Karpas-422 (cell line): Measurements from ENCODE around the gene MC5R. TPM values are rescaled to one million over a fixed set of nuclear protein-coding genes. Genes with fewer than 3 reads are reported as not detected.

Source experiments
- DNase-seq: peaks from one replicate; pipeline ENCODE4 v3.0.0-alpha.2; 2015
- H2AFZ ChIP-seq: fragments of 200-600 bp; sonication (generic); 2 replicates; pipeline ENCODE4 v1.6.1; 2014; ENCODE audit warnings: antibody characterized with exemption, low read length, mixed read lengths
- H3K27ac ChIP-seq: fragments of 200-600 bp; sonication (generic); 2 replicates; pipeline ENCODE4 v1.5.1; 2014; ENCODE audit warnings: mild to moderate bottlenecking, low read length, moderate library complexity
- H3K27me3 ChIP-seq: fragments of 200-600 bp; sonication (generic); 2 replicates; pipeline ENCODE4 v1.6.1; 2014; ENCODE audit warnings: low read length, mixed read lengths
- H3K36me3 ChIP-seq: fragments of 200-600 bp; sonication (generic); 2 replicates; pipeline ENCODE4 v1.6.1; 2014; ENCODE audit warnings: low read length, mixed read lengths; ENCODE audit not compliant: insufficient read depth
- H3K4me1 ChIP-seq: fragments of 200-600 bp; sonication (generic); 2 replicates; pipeline ENCODE4 v1.6.1; 2014; ENCODE audit warnings: mild to moderate bottlenecking, low read length, mixed read lengths
- H3K4me2 ChIP-seq: fragments of 200-600 bp; sonication (generic); 2 replicates; pipeline ENCODE4 v1.6.1; 2014; ENCODE audit warnings: low read length, low read depth, mild to moderate bottlenecking; ENCODE audit not compliant: poor library complexity, severe bottlenecking
- H3K4me3 ChIP-seq: fragments of 200-600 bp; sonication (generic); 2 replicates; pipeline ENCODE4 v1.5.1; 2014; ENCODE audit warnings: mild to moderate bottlenecking, antibody characterized with exemption, low read length, mixed read lengths
- H3K79me2 ChIP-seq: fragments of 200-600 bp; sonication (generic); 2 replicates; pipeline ENCODE4 v1.6.1; 2014; ENCODE audit warnings: mild to moderate bottlenecking, low read length, mixed read lengths
- H3K9ac ChIP-seq: fragments of 200-600 bp; sonication (generic); 2 replicates; pipeline ENCODE4 v1.6.0; 2014; ENCODE audit warnings: low read length
- H3K9me2 ChIP-seq: fragments of 200-600 bp; sonication (generic), shearing (Covaris generic); replicated peaks from 2 replicates; pipeline ENCODE4 v1.6.0; 2014; ENCODE audit warnings: mild to moderate bottlenecking, low read length, moderate library complexity; ENCODE audit not compliant: insufficient read depth
- H3K9me3 ChIP-seq: fragments of 300-700, 200-600 bp; sonication (generic); 2 replicates; pipeline ENCODE4 v1.6.1; 2014; ENCODE audit warnings: low read length, mixed read lengths
- H4K20me1 ChIP-seq: fragments of 200-600 bp; sonication (generic); 2 replicates; pipeline ENCODE4 v1.6.1; 2014; ENCODE audit warnings: mild to moderate bottlenecking, antibody characterized with exemption, low read length, low read depth; ENCODE audit not compliant: insufficient read depth
- total RNA-seq: library from RNA; depleted of rRNA; stranded (reverse); fragments of >200 nt; shearing (Covaris generic); gene quantifications from 2 replicates; pipeline ENCODE4 v1.2.3, GENCODE V29; 2014; ENCODE audit warnings: low replicate concordance

The MC5R gene
- total RNA-seq, 1 experiment from 2014 or later = not detected

DNA sequence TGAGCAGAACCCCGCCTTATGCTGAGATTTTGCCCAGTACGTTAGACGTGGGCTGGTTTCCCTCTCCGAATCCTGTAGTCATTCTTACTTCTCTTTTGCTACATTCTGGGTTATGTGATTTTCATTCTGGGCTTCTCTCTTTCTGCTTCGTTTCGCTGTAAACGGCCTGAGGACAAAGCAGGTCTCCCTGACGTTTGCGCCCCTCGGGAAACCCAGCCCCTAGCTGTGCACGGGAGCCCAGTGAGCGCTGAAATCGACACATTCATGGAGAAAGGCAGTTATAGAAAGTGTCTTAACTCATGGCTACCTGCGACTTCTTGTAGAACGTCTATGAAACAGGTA, 22.7 kb upstream of the MC5R start:
- H3K9me3 ChIP-seq = no peaks in the 10 kb centered on the region
- peak overlapping the region; percentile 52 for H3K4me3 ChIP-seq
- no peaks in the 10 kb centered on the region for H3K79me2 ChIP-seq
- DNase-seq = no peak
- no peaks in the 10 kb centered on the region for H3K9me2 ChIP-seq
- no peaks in the 10 kb centered on the region for H3K36me3 ChIP-seq
- peak overlapping the region; percentile 62; the same call in 1 of the 2 replicates for H2AFZ ChIP-seq
- H4K20me1 ChIP-seq = no peaks in the 10 kb centered on the region
- peaks cover 26% of the 10 kb centered on the region for H3K4me1 ChIP-seq
- H3K9ac ChIP-seq = peak overlapping the region; percentile 45
- no peak overlapping the region for H3K27ac ChIP-seq
- peak overlapping the region; percentile 65 for H3K4me2 ChIP-seq
- H3K27me3 ChIP-seq = no peaks in the 10 kb centered on the region

DNA sequence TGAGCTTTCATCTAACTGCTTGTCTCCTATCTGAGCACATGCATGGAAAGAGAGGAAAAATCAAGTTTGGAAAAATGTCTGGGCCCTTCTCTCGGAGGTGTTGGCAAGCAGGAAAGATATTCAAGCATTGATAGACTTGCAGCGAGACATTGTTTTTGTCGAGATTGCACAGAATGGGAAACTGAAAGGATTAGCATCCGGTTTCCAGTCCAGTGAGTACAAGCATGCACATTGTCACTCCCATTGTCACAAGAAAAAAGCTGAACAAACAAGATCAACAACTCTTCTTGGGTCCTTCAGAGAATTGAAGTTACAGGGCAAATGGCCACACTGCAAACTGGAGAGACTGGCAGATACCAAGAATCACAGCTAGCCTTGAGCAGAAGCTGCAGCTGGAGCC, 19.6 kb upstream of the MC5R start:
- no peaks in the 10 kb centered on the region for H3K79me2 ChIP-seq
- no peak overlapping the region for H3K4me2 ChIP-seq
- no peak overlapping the region for H3K27ac ChIP-seq
- H3K9me3 ChIP-seq = no peaks in the 10 kb centered on the region
- H3K9ac ChIP-seq = no peak overlapping the region
- no peaks in the 10 kb centered on the region for H4K20me1 ChIP-seq
- no peaks in the 10 kb centered on the region for H3K27me3 ChIP-seq
- DNase-seq = no peak
- H3K36me3 ChIP-seq = no peaks in the 10 kb centered on the region
- no peak overlapping the region for H3K4me3 ChIP-seq
- H3K9me2 ChIP-seq = no peaks in the 10 kb centered on the region
- peaks cover 23% of the 10 kb centered on the region for H3K4me1 ChIP-seq
- H2AFZ ChIP-seq = no peak overlapping the region

DNA sequence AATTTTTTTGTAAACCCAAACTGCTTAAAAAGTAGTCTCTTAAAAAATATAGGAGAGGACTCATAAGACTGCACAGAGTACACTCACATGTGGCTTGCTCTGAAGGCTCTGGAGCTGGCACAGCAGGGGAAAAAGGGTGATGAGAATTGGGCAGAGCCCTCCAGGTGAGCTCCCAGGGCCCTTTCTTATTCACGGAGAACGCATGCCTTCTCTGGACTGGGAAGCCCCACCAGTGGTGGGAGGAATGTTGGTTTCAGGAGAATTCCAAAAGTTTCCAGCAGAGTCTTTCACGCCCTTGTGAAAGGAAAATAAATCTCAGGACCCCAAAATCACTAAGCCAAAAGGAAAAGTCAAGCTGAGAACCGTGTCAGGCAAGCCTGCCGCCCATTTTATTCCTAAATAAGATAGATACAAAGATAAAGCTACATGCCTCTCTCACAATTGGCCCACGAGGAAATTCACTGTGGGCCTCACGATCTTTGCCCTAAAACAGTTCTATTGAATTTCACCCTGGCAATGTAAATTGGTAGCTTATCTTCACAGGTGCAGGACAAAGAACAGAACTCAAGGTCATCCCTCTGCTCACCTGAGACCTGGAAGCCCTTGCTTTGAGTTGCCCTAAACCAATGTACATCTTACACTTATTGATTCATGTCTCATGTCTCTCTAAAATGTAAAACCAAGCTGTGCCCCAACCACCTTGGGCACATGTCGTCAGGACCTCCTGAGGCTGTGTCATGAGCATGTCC, 15.5 kb upstream of the MC5R start:
- no peaks in the 10 kb centered on the region for H3K9me2 ChIP-seq
- no peak overlapping the region for H3K9ac ChIP-seq
- H3K27ac ChIP-seq = no peak overlapping the region
- DNase-seq = no peak
- H2AFZ ChIP-seq = no peak overlapping the region
- no peaks in the 10 kb centered on the region for H4K20me1 ChIP-seq
- H3K27me3 ChIP-seq = no peaks in the 10 kb centered on the region
- H3K4me1 ChIP-seq = no peaks in the 10 kb centered on the region; the same call in 1 of the 2 replicates
- no peaks in the 10 kb centered on the region for H3K79me2 ChIP-seq
- no peak overlapping the region for H3K4me3 ChIP-seq
- no peaks in the 10 kb centered on the region for H3K36me3 ChIP-seq
- no peak overlapping the region for H3K4me2 ChIP-seq
- H3K9me3 ChIP-seq = no peaks in the 10 kb centered on the region

DNA sequence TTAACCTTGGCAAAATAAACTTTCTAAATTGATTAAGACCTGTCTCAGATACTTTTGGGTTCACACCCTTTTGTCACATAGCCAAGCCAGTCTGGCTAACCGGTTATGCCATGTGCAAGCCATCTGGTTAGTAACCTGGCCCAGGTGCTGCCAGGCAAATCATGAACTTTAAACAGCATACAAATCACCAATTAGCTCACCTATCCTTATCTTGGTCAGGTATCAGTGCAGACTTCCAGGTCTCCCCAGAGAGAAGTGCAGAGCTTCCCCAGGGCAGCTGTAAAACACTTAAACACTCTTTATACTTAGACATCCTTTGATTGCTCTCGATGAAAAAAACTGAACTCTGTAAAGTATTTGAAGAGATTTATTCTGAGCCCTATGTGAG, 14.9 kb upstream of the MC5R start:
- no peak overlapping the region for H3K4me2 ChIP-seq
- H3K4me3 ChIP-seq = no peak overlapping the region

DNA sequence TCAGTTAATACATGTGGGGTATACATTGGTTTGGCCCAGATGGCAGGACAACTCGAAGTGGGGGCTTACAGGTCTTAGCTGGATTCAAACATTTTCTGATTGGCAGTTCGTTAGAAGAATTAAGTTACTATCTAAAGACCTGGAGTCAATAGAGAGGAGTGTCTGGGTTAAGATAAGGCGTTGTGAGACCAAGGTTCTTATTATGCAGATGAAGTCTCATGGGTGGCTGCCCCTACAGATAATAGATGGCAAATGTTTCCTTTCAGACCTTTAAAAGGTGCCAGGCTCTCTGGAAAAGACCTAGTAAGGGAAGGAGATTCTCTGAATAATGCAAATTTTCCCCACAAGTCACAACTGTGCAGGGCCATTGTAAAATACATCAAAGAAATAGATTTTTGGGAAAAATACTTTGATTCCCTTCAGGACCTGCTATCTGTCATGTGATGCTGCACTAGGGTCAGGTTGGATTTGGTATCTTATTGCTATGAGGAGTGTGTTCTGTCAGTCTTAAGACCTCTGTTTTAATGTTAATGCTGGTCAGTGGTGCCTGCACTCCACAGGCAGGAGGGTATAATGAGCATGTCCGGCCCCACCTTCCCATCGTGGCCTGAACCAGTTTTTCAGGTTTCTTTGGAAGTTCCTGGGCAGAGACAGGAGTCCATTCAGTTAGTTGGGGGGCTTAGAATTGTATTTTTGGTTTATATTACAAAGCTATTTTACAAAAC, 14.3 kb upstream of the MC5R start:
- Histone ChIP-seq H4K20me1 (no peaks in the 10 kb centered on the region), H3K9me3 (no peaks in the 10 kb centered on the region), H3K9ac (no peak overlapping the region), H3K4me3 (no peak overlapping the region), H3K36me3 (no peaks in the 10 kb centered on the region), H3K27me3 (no peaks in the 10 kb centered on the region), H3K4me2 (no peak overlapping the region), H3K9me2 (no peaks in the 10 kb centered on the region), H3K4me1 (no peaks in the 10 kb centered on the region; the same call in 1 of the 2 replicates), H2AFZ (no peak overlapping the region), H3K27ac (no peak overlapping the region), H3K79me2 (no peaks in the 10 kb centered on the region)
- DNase-seq = no peak

More for the DNA sequence above, 14.9 kb upstream of the MC5R start:
- Histone ChIP-seq H2AFZ (no peak overlapping the region), H3K9me3 (no peaks in the 10 kb centered on the region), H4K20me1 (no peaks in the 10 kb centered on the region), H3K79me2 (no peaks in the 10 kb centered on the region), H3K9me2 (no peaks in the 10 kb centered on the region), H3K27ac (no peak overlapping the region), H3K4me1 (no peaks in the 10 kb centered on the region; the same call in 1 of the 2 replicates), H3K36me3 (no peaks in the 10 kb centered on the region), H3K9ac (no peak overlapping the region), H3K27me3 (no peaks in the 10 kb centered on the region)
- DNase-seq = no peak

DNA sequence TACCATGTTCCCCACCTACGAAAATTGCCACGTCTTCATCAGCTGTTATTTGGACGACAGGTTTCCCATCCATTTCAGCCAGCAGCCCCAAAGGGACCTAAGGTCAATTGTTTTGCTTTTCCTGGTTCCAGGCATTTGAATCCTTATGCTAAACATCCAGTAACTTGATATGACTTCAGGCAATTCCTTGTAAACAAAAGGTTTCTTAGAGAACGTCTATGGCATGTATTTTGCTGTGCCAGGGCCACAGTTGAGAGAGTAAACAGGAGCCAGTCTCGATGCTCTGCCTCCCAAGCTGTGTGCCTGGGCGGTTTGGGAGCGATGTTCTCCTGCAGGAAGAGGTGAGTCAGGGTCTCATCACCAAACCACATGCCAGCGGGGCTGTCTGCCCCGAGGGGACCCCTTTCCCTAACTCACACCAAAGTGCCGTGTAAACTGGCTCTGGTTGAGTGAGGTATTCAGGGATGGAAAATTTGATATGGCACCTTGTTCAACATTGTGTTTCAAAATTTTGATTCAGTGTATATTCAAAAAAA, 12.9 kb upstream of the MC5R start:
- no peak overlapping the region for H3K4me3 ChIP-seq
- no peaks in the 10 kb centered on the region for H3K79me2 ChIP-seq
- no peak overlapping the region for H3K27ac ChIP-seq
- H3K9me3 ChIP-seq = no peaks in the 10 kb centered on the region
- no peaks in the 10 kb centered on the region for H4K20me1 ChIP-seq
- no peaks in the 10 kb centered on the region; the same call in 1 of the 2 replicates for H3K4me1 ChIP-seq
- H2AFZ ChIP-seq = no peak overlapping the region
- no peaks in the 10 kb centered on the region for H3K9me2 ChIP-seq
- no peak for DNase-seq
- H3K4me2 ChIP-seq = no peak overlapping the region
- no peaks in the 10 kb centered on the region for H3K36me3 ChIP-seq
- no peak overlapping the region for H3K9ac ChIP-seq
- no peaks in the 10 kb centered on the region for H3K27me3 ChIP-seq

DNA sequence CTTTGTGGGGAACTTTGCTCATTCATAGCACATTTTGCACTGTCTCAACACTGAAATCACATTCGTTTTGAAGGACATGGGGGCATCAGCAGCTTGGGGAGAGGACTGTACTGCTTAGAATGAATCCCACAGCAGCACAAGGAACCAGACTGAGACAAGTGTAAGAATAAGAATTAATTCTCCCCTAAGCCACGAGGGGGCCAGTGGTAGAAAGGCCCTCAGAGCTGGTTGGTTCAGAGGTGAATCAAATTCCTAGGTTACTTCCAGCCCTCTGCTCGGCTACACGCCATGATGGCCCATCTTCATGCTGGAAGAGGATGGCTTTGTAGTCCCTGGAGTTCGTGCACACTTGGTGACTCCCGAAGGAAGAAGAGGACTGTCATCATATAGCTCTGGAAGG, 12.0 kb upstream of the MC5R start:
- H3K9me3 ChIP-seq = no peaks in the 10 kb centered on the region
- no peaks in the 10 kb centered on the region for H3K9me2 ChIP-seq
- no peaks in the 10 kb centered on the region for H3K36me3 ChIP-seq
- H3K79me2 ChIP-seq = no peaks in the 10 kb centered on the region
- H3K4me2 ChIP-seq = no peak overlapping the region
- H2AFZ ChIP-seq = no peak overlapping the region
- H3K9ac ChIP-seq = no peak overlapping the region
- H3K4me1 ChIP-seq = no peaks in the 10 kb centered on the region; the same call in 1 of the 2 replicates
- no peaks in the 10 kb centered on the region for H3K27me3 ChIP-seq
- H3K27ac ChIP-seq = no peak overlapping the region
- H3K4me3 ChIP-seq = no peak overlapping the region
- DNase-seq = peak; percentile 71
- H4K20me1 ChIP-seq = no peaks in the 10 kb centered on the region

DNA sequence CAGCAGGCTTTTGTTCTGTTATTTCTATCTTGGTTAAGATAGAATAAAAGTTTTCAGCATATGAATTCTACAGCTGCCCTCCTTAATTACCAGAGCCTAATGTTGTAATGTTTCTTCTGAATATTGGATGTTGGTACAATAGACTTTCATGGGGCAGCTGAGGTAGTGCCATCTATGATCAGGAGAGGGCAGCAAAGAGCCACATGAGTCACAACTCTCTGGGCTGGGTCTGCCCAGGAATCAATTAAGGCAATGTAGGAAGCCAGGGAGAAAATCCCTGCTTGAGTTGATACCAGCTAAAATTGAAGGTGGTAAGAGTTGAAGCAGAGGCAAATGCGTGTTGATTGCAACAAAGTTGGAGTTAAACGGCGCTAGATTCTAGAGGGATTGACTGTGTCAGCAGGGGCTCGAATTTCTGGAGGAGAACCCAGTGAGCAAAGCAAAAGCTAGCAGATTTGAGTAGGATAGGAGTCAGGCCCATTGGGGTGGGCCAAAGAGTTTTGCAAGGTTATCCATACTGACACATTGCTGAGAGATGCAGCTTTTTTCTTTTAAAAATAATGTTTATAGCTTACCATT, 10.6 kb upstream of the MC5R start:
- H3K79me2 ChIP-seq = no peaks in the 10 kb centered on the region
- H3K36me3 ChIP-seq = no peaks in the 10 kb centered on the region
- no peaks in the 10 kb centered on the region for H3K27me3 ChIP-seq
- no peaks in the 10 kb centered on the region for H3K9me2 ChIP-seq
- peak; percentile 83 for DNase-seq
- H4K20me1 ChIP-seq = no peaks in the 10 kb centered on the region
- no peaks in the 10 kb centered on the region; the same call in 1 of the 2 replicates for H3K4me1 ChIP-seq
- no peaks in the 10 kb centered on the region for H3K9me3 ChIP-seq
- H3K27ac ChIP-seq = no peak overlapping the region
- H3K9ac ChIP-seq = no peak overlapping the region
- no peak overlapping the region for H2AFZ ChIP-seq
- H3K4me2 ChIP-seq = no peak overlapping the region
- H3K4me3 ChIP-seq = no peak overlapping the region
